ENCODE data around the gene SCLY. TPM values are rescaled to one million over a fixed set of nuclear protein-coding genes. Genes with fewer than 3 reads are reported as not detected.

The SCLY gene
- total RNA-seq, 1 donor from 2014 or later: 21.5 TPM

GRCh38 chr2:238127165-238128060, 66.6 kb downstream of the SCLY start:
- H3K4me1 Mint-ChIP-seq: no peaks in the 10 kb centered on the region
- H3K36me3 Mint-ChIP-seq: no peaks in the 10 kb centered on the region
- DNase-seq (ENCODE audit: low spot score in 2 of 2, unreplicated experiment in 2 of 2): no peak
- no peaks in the 10 kb centered on the region for H3K9me3 Mint-ChIP-seq
- no peak overlapping the region for H3K4me3 Mint-ChIP-seq
- H3K27me3 Mint-ChIP-seq (ENCODE audit: low read depth): no peaks in the 10 kb centered on the region
- no peak for TF ChIP-seq CTCF (IDR thresholded peaks at IDR 0.05; ENCODE audit: unreplicated experiment)
- no peak overlapping the region for H3K27ac Mint-ChIP-seq

GRCh38 chr2:238128061-238128440, 67.2 kb downstream of the SCLY start:
- Mint-ChIP-seq H3K4me3 (no peak overlapping the region), H3K9me3 (no peaks in the 10 kb centered on the region), H3K36me3 (no peaks in the 10 kb centered on the region), H3K27ac (no peak overlapping the region), H3K27me3 (ENCODE audit: low read depth) (no peaks in the 10 kb centered on the region), H3K4me1 (no peaks in the 10 kb centered on the region)
- no peak for TF ChIP-seq CTCF (IDR thresholded peaks at IDR 0.05; ENCODE audit: unreplicated experiment)
- DNase-seq (ENCODE audit: low spot score in 2 of 2, unreplicated experiment in 2 of 2): no peak

GRCh38 chr2:238128534-238129001, 67.8 kb downstream of the SCLY start:
- H3K4me3 Mint-ChIP-seq: no peak overlapping the region
- DNase-seq (ENCODE audit: low spot score in 2 of 2, unreplicated experiment in 2 of 2): no peak

GRCh38 chr2:238129166-238130010, 68.6 kb downstream of the SCLY start:
- H3K9me3 Mint-ChIP-seq: no peaks in the 10 kb centered on the region
- H3K36me3 Mint-ChIP-seq: no peaks in the 10 kb centered on the region
- H3K27ac Mint-ChIP-seq: no peak overlapping the region
- TF ChIP-seq CTCF (IDR thresholded peaks at IDR 0.05; ENCODE audit: unreplicated experiment): no peak
- no peaks in the 10 kb centered on the region for H3K27me3 Mint-ChIP-seq (ENCODE audit: low read depth)
- DNase-seq (ENCODE audit: low spot score in 2 of 2, unreplicated experiment in 2 of 2): no peak
- no peaks in the 10 kb centered on the region for H3K4me1 Mint-ChIP-seq
- no peak overlapping the region for H3K4me3 Mint-ChIP-seq

More at GRCh38 chr2:238128534-238129001, 67.8 kb downstream of the SCLY start:
- Mint-ChIP-seq H3K27ac (no peak overlapping the region), H3K4me1 (no peaks in the 10 kb centered on the region), H3K9me3 (no peaks in the 10 kb centered on the region), H3K27me3 (ENCODE audit: low read depth) (no peaks in the 10 kb centered on the region), H3K36me3 (no peaks in the 10 kb centered on the region)
- no peak for TF ChIP-seq CTCF (IDR thresholded peaks at IDR 0.05; ENCODE audit: unreplicated experiment)

- no peaks in the 10 kb centered on the region for H3K9me3 Mint-ChIP-seq
- TF ChIP-seq CTCF (IDR thresholded peaks at IDR 0.05; ENCODE audit: unreplicated experiment): no peak
These were observed 69.4 kb downstream of the SCLY start for GRCh38 chr2:238130111-238130695.

More at GRCh38 chr2:238130111-238130695, 69.4 kb downstream of the SCLY start:
- no peaks in the 10 kb centered on the region for H3K27me3 Mint-ChIP-seq (ENCODE audit: low read depth)
- H3K4me3 Mint-ChIP-seq: no peak overlapping the region
- H3K36me3 Mint-ChIP-seq: no peaks in the 10 kb centered on the region
- no peak for DNase-seq (ENCODE audit: low spot score in 2 of 2, unreplicated experiment in 2 of 2)
- H3K4me1 Mint-ChIP-seq: no peaks in the 10 kb centered on the region
- H3K27ac Mint-ChIP-seq: no peak overlapping the region

All from mesothelial cell of epicardium (in vitro differentiated cells).